ENCODE measurements around the gene CHMP1A. TPM values are rescaled to one million over a fixed set of nuclear protein-coding genes. Genes with fewer than 3 reads are reported as not detected.

CHMP1A gene
- total RNA-seq, 2 experiments from 2014 or later = 70.7 to 73.9 TPM

- Mint-ChIP-seq H3K36me3 (no peaks in the 10 kb centered on the region), H3K9me3 (peaks cover 3% of the 10 kb centered on the region), H3K27me3 (peaks cover 4% of the 10 kb centered on the region), H3K4me1 (peaks cover 9% of the 10 kb centered on the region), H3K4me3 (no peak overlapping the region), H3K27ac (no peak overlapping the region)
- no peak for DNase-seq
Observed at GRCh38 chr16:89613954-89614459, 43.5 kb downstream of the CHMP1A start.

- peaks cover 9% of the 10 kb centered on the region for H3K4me1 Mint-ChIP-seq
- peaks cover 4% of the 10 kb centered on the region for H3K27me3 Mint-ChIP-seq
- no peak within 1 kb of the TSS for H3K27ac Mint-ChIP-seq
- H3K36me3 Mint-ChIP-seq = no peaks in the 10 kb centered on the region
- H3K4me3 Mint-ChIP-seq = no peak within 1 kb of the TSS
- H3K9me3 Mint-ChIP-seq = peaks cover 3% of the 10 kb centered on the region
- no peak for DNase-seq
Observed at GRCh38 chr16:89613231-89613953, 44.1 kb downstream of the CHMP1A start, which contains the start of gene DPEP1. Gene DPEP1, plus strand, starts transcription at chr16:89613642. Its CDS starts 16,769 bp downstream, at chr16:89630411.

- Mint-ChIP-seq H3K4me1 (peaks cover 9% of the 10 kb centered on the region), H3K27me3 (peaks cover 4% of the 10 kb centered on the region), H3K4me3 (no peak overlapping the region), H3K36me3 (no peaks in the 10 kb centered on the region), H3K9me3 (peaks cover 3% of the 10 kb centered on the region), H3K27ac (no peak overlapping the region)
- DNase-seq = no peak
Observed at GRCh38 chr16:89612415-89613166, 44.9 kb downstream of the CHMP1A start.

- H3K27ac Mint-ChIP-seq = no peak overlapping the region
- no peaks in the 10 kb centered on the region for H3K4me1 Mint-ChIP-seq
- no peaks in the 10 kb centered on the region for H3K9me3 Mint-ChIP-seq
- H3K27me3 Mint-ChIP-seq = no peaks in the 10 kb centered on the region
- H3K4me3 Mint-ChIP-seq = no peak overlapping the region
- H3K36me3 Mint-ChIP-seq = no peaks in the 10 kb centered on the region
- no peak for DNase-seq
Observed at GRCh38 chr16:89610108-89610453, 47.4 kb downstream of the CHMP1A start.

- no peak overlapping the region for H3K27ac Mint-ChIP-seq
- H3K36me3 Mint-ChIP-seq = no peaks in the 10 kb centered on the region
- H3K9me3 Mint-ChIP-seq = no peaks in the 10 kb centered on the region
- H3K4me3 Mint-ChIP-seq = no peak overlapping the region
- no peak for DNase-seq
- no peaks in the 10 kb centered on the region for H3K27me3 Mint-ChIP-seq
- peaks cover under 1% of the 10 kb centered on the region for H3K4me1 Mint-ChIP-seq
Observed at GRCh38 chr16:89607937-89608740, 49.4 kb downstream of the CHMP1A start.

- Mint-ChIP-seq H3K4me1 (peaks cover 8% of the 10 kb centered on the region), H3K9me3 (no peaks in the 10 kb centered on the region), H3K27ac (no peak overlapping the region), H3K4me3 (no peak overlapping the region), H3K27me3 (no peaks in the 10 kb centered on the region), H3K36me3 (no peaks in the 10 kb centered on the region)
- DNase-seq = no peak
Observed at GRCh38 chr16:89607453-89607852, 50.1 kb downstream of the CHMP1A start.

GRCh38 chr16:89606006-89606405, 51.5 kb downstream of the CHMP1A start:
- Mint-ChIP-seq H3K27ac (no peak overlapping the region), H3K27me3 (no peaks in the 10 kb centered on the region), H3K4me3 (no peak overlapping the region), H3K9me3 (no peaks in the 10 kb centered on the region), H3K36me3 (no peaks in the 10 kb centered on the region), H3K4me1 (peaks cover 8% of the 10 kb centered on the region)
- DNase-seq = no peak

GRCh38 chr16:89605186-89605970, 52.1 kb downstream of the CHMP1A start:
- H3K36me3 Mint-ChIP-seq = no peaks in the 10 kb centered on the region
- DNase-seq = no peak
- H3K4me3 Mint-ChIP-seq = no peak overlapping the region
- H3K27me3 Mint-ChIP-seq = no peaks in the 10 kb centered on the region
- H3K4me1 Mint-ChIP-seq = peaks cover 8% of the 10 kb centered on the region
- no peak overlapping the region for H3K27ac Mint-ChIP-seq
- H3K9me3 Mint-ChIP-seq = no peaks in the 10 kb centered on the region

GRCh38 chr16:89604764-89605163, 52.7 kb downstream of the CHMP1A start:
- H3K9me3 Mint-ChIP-seq = no peaks in the 10 kb centered on the region
- no peak overlapping the region for H3K4me3 Mint-ChIP-seq
- no peak overlapping the region for H3K27ac Mint-ChIP-seq
- no peaks in the 10 kb centered on the region for H3K36me3 Mint-ChIP-seq
- H3K4me1 Mint-ChIP-seq = peaks cover 8% of the 10 kb centered on the region
- DNase-seq = no peak
- H3K27me3 Mint-ChIP-seq = no peaks in the 10 kb centered on the region

GRCh38 chr16:89602952-89603590, 54.4 kb downstream of the CHMP1A start:
- H3K36me3 Mint-ChIP-seq = no peaks in the 10 kb centered on the region
- no peak overlapping the region for H3K27ac Mint-ChIP-seq
- H3K4me1 Mint-ChIP-seq = peaks cover 8% of the 10 kb centered on the region
- no peaks in the 10 kb centered on the region for H3K27me3 Mint-ChIP-seq
- no peaks in the 10 kb centered on the region for H3K9me3 Mint-ChIP-seq
- no peak overlapping the region for H3K4me3 Mint-ChIP-seq
- no peak for DNase-seq

GRCh38 chr16:89602273-89602951, 55.1 kb downstream of the CHMP1A start:
- Mint-ChIP-seq H3K27ac (no peak overlapping the region), H3K27me3 (no peaks in the 10 kb centered on the region), H3K4me3 (no peak overlapping the region), H3K4me1 (peaks cover 8% of the 10 kb centered on the region), H3K9me3 (no peaks in the 10 kb centered on the region), H3K36me3 (no peaks in the 10 kb centered on the region)
- DNase-seq = peak; percentile 72

- peaks cover 8% of the 10 kb centered on the region for H3K4me1 Mint-ChIP-seq
- no peak overlapping the region for H3K27ac Mint-ChIP-seq
- no peaks in the 10 kb centered on the region for H3K9me3 Mint-ChIP-seq
- no peak for DNase-seq
- H3K4me3 Mint-ChIP-seq = no peak overlapping the region
- H3K36me3 Mint-ChIP-seq = no peaks in the 10 kb centered on the region
- no peaks in the 10 kb centered on the region for H3K27me3 Mint-ChIP-seq
Observed at GRCh38 chr16:89601906-89602272, 55.6 kb downstream of the CHMP1A start.

GRCh38 chr16:89600956-89601355, 56.6 kb downstream of the CHMP1A start:
- no peak overlapping the region for H3K27ac Mint-ChIP-seq
- no peaks in the 10 kb centered on the region for H3K9me3 Mint-ChIP-seq
- H3K4me1 Mint-ChIP-seq = peaks cover 8% of the 10 kb centered on the region
- H3K4me3 Mint-ChIP-seq = no peak overlapping the region
- DNase-seq = no peak
- no peaks in the 10 kb centered on the region for H3K36me3 Mint-ChIP-seq
- H3K27me3 Mint-ChIP-seq = no peaks in the 10 kb centered on the region

- Mint-ChIP-seq H3K27ac (no peak overlapping the region), H3K27me3 (no peaks in the 10 kb centered on the region), H3K36me3 (no peaks in the 10 kb centered on the region), H3K9me3 (no peaks in the 10 kb centered on the region), H3K4me3 (no peak overlapping the region), H3K4me1 (peaks cover 8% of the 10 kb centered on the region)
- DNase-seq = no peak
Observed at GRCh38 chr16:89600427-89600826, 57.1 kb downstream of the CHMP1A start.

All from activated naive CD8-positive, alpha-beta T cell treated with anti-CD3 and anti-CD28 coated beads for 36 hours (primary cell).